Parathyroid adenoma (tissue), 2 donors: ENCODE data around the gene ASIP.

Experiments
- H2AFZ ChIP-seq: fragments of 300-600 bp; sonication (generic); one replicate; pipeline ENCODE4 v1.7.0; 2017; ENCODE audit warnings: antibody characterized with exemption, mild to moderate bottlenecking
- H3K27ac ChIP-seq: fragments of 300-600 bp; sonication (generic); one replicate; pipeline ENCODE4 v1.7.0; 2017
- H3K27me3 ChIP-seq: fragments of 300-600 bp; sonication (generic); one replicate; pipeline ENCODE4 v1.7.0; 2017; ENCODE audit warnings: low read length; ENCODE audit not compliant: control insufficient read depth, insufficient read depth
- H3K36me3 ChIP-seq: fragments of 300-600 bp; sonication (generic); one replicate; pipeline ENCODE4 v1.7.0; 2017; ENCODE audit warnings: low read length; ENCODE audit not compliant: control insufficient read depth, insufficient read depth
- H3K4me1 ChIP-seq: fragments of 300-600 bp; sonication (generic); one replicate; pipeline ENCODE4 v1.7.0; 2017; ENCODE audit warnings: control low read depth
- H3K4me2 ChIP-seq: fragments of 300-600 bp; sonication (generic); one replicate; pipeline ENCODE4 v1.7.0; 2017; ENCODE audit warnings: low read length
- H3K4me3 ChIP-seq: fragments of 300-600 bp; sonication (generic); one replicate; pipeline ENCODE4 v1.7.0; 2017; ENCODE audit warnings: low read depth, low read length
- H3K79me2 ChIP-seq: fragments of 300-600 bp; sonication (generic); one replicate; pipeline ENCODE4 v1.7.0; 2017; ENCODE audit warnings: control low read depth
- H3K9ac ChIP-seq: fragments of 300-600 bp; sonication (generic); one replicate; pipeline ENCODE4 v1.7.0; 2017; ENCODE audit warnings: mild to moderate bottlenecking
- H3K9me3 ChIP-seq: fragments of 300-600 bp; sonication (generic); one replicate; pipeline ENCODE4 v1.7.0; 2017; ENCODE audit warnings: low read length; ENCODE audit not compliant: control insufficient read depth
- TF ChIP-seq, protein P1 (sequence below): fragments of 300-600 bp; sonication (generic); IDR thresholded peaks from one replicate; pipeline ENCODE4 v1.7.0; 2017; ENCODE audit warnings: antibody characterized with exemption, mild to moderate bottlenecking
- donor health status: primary hyperparathyroidism.

Gene ASIP

DNA sequence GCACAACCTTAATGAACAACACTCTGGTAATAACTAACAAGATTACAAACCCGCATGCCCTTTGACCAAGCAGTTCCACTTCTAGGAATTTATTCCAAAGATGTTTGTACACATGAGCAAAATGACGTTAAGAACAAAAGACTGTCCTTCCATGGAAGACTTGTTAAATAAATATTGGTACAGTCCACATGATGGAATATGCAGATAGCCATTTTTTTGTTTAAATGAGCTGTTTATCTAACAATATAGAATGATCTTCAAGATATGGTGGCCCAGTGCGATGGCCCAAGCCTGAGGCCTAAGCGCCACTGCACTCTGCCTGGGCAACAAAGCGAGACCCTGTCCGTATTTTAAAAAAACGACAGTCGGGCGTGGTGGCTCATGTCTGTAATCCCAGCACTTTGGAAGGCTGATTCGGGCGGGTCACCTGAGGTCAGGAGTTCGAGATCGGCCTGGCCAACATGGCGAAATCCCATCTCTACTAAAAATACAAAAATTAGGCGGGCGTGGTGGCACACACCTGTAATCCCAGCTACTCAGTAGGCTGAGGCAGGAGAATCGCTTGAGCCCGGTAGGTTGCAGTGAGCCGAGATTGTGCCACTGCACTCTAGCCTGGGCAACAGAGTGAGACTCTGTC, 69.4 kb downstream of the ASIP start:
- Histone ChIP-seq H3K4me2 (no peak overlapping the region), H2AFZ (no peak overlapping the region), H3K4me1 (peaks cover 4% of the 10 kb centered on the region), H3K27ac (no peak overlapping the region), H3K9me3 (no peaks in the 10 kb centered on the region), H3K9ac (no peak overlapping the region), H3K4me3 (no peak overlapping the region), H3K27me3 (no peaks in the 10 kb centered on the region), H3K79me2 (no peaks in the 10 kb centered on the region), H3K36me3 (no peaks in the 10 kb centered on the region)
- TF ChIP-seq, protein P1, sequence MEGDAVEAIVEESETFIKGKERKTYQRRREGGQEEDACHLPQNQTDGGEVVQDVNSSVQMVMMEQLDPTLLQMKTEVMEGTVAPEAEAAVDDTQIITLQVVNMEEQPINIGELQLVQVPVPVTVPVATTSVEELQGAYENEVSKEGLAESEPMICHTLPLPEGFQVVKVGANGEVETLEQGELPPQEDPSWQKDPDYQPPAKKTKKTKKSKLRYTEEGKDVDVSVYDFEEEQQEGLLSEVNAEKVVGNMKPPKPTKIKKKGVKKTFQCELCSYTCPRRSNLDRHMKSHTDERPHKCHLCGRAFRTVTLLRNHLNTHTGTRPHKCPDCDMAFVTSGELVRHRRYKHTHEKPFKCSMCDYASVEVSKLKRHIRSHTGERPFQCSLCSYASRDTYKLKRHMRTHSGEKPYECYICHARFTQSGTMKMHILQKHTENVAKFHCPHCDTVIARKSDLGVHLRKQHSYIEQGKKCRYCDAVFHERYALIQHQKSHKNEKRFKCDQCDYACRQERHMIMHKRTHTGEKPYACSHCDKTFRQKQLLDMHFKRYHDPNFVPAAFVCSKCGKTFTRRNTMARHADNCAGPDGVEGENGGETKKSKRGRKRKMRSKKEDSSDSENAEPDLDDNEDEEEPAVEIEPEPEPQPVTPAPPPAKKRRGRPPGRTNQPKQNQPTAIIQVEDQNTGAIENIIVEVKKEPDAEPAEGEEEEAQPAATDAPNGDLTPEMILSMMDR: no peak

DNA sequence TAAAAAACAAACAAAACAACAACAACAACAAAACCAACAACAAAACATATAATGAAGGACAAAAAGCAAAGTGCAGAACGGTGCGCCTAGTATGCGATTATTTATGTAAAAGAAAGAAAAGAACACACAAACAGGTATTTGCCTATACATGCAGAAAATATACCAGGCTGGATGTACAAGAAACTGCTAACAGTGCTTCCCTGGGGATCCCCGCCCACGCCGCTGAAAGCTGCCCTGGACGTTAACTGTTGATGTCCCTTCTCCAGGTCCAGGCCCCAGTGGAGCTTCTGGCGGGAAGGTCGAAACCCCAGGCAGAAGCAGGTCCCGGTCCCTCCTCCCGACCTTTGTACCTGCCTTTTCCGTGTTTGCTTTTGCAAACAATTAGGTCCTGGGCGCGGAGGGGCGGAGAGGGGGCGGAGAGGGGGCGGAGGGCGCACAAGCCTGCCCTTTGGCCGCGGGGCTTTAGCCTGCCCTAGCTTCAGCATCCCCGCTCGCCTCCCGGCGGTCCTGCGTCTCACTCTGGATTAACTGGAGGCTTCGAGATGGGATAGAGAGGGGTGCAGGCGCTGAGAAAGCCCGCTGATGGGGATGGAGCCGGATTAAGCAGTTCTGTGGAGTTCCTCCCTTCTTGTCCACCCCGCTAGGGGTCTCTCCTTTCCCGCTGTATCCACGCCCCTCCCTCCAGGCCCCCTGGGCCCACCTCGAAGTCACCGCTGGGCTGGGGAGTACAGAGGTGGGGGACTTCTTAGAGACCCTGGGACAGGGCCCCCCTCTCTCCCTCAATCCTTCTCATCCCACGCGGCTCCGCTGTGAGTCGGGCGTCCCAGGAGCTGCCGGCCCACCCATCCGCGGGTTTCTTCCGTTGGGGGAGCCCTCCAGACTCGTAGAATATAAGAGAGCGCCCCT, 70.1 kb downstream of the ASIP start:
- Histone ChIP-seq H3K9me3 (no peaks in the 10 kb centered on the region), H3K79me2 (no peaks in the 10 kb centered on the region), H3K27me3 (no peaks in the 10 kb centered on the region), H3K4me1 (peaks cover 4% of the 10 kb centered on the region), H3K27ac (no peak overlapping the region), H3K4me2 (no peak overlapping the region), H3K9ac (no peak overlapping the region), H3K4me3 (no peak overlapping the region), H3K36me3 (no peaks in the 10 kb centered on the region), H2AFZ (peak overlapping the region; percentile 57)
- TF ChIP-seq, protein P1: no peak

DNA sequence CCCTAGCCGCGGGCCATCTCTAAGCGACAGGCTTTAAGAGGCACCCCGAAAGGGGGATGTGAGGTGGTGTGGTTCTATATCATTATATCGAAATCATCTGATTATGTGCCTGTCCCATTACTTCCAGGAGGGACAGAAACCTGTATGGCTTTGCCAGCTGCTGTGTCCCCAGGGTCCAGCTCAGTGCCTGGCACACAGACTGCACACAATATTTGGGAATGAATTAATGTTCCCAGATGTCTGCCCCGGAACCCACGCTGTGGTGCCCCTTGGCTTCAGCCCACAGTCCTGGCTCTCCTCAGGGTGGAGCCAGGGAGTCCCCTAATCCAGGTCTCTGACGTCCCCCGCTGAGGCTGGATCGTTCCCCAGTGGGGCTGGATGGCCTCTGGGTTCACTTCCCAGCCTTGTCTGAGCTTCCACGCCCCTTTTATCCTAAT, 70.8 kb downstream of the ASIP start:
- Histone ChIP-seq H3K4me1 (peaks cover 4% of the 10 kb centered on the region), H3K4me3 (no peak overlapping the region), H3K79me2 (no peaks in the 10 kb centered on the region), H3K9ac (no peak overlapping the region), H2AFZ (peak overlapping the region; percentile 75), H3K36me3 (no peaks in the 10 kb centered on the region), H3K4me2 (no peak overlapping the region), H3K27ac (no peak overlapping the region), H3K27me3 (no peaks in the 10 kb centered on the region), H3K9me3 (no peaks in the 10 kb centered on the region)
- TF ChIP-seq, protein P1: no peak

DNA sequence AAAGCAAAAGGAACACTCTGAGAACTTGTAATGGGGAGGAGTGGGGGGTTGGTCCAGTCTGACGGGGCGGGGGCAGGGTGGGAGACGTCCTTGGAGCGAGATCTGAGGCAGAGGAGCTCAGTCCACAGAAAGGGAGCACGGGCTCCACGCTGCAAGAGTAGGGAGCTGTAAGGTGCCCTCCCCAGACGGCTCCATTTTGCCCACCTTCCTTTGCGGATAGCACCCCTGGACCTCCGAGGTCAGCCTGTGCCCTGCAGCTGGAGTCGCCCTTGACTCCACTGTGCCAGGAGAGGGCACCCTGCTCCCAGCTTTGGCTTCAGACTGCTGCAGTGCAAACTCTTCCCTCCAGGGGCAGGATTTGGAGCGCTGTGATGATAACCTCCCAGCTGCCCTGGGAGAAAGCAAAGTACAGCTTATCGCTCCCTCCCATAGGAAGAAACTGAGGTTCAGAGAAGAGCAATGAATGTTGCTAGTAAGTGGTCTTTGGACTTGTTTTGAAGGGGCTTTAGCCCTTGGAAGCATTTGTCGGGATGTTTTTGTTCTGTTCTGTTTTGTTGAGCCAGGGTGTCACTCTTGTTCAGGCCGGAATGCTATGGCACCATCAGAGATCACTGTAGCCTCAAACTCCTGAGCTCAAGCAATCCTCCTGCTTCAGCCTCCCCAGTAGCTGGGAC, 71.5 kb downstream of the ASIP start:
- peak overlapping the region; percentile 75 for H2AFZ ChIP-seq
- H3K36me3 ChIP-seq: no peaks in the 10 kb centered on the region
- H3K4me2 ChIP-seq: no peak overlapping the region
- TF ChIP-seq, protein P1: peak; percentile 99
- H3K27ac ChIP-seq: no peak overlapping the region
- H3K27me3 ChIP-seq: no peaks in the 10 kb centered on the region
- no peak overlapping the region for H3K9ac ChIP-seq
- no peak overlapping the region for H3K4me3 ChIP-seq
- no peaks in the 10 kb centered on the region for H3K9me3 ChIP-seq
- H3K79me2 ChIP-seq: no peaks in the 10 kb centered on the region
- peaks cover 4% of the 10 kb centered on the region for H3K4me1 ChIP-seq
